OCI-LY7 (cell line): ENCODE measurements around the gene BAHCC1. TPM values are rescaled to one million over a fixed set of nuclear protein-coding genes. Genes with fewer than 3 reads are reported as not detected.

Experiments
- BruUV-seq: library from RNA; stranded (reverse); fragments of 400-500 nt; replicated peaks from 2 replicates; lab custom pipeline; 2021; lab: Mats Ljungman, UMichigan
- CTCF ChIA-PET: fragments of 300-600 bp; sonication (Branson Sonifier 250); formaldehyde crosslinking; loops from one replicate; lab custom pipeline; 2022; ENCODE audit warnings: antibody characterized with exemption; ENCODE audit not compliant: unreplicated experiment; lab: Charles Lee
- POLR2A ChIA-PET: fragments of 300-600 bp; sonication (Branson Sonifier 250); formaldehyde crosslinking; loops from one replicate; lab custom pipeline; 2022; ENCODE audit warnings: antibody characterized with exemption; lab: Charles Lee
- DNase-seq: peaks from one replicate; pipeline ENCODE4 v3.0.0-alpha.2; 2015; ENCODE audit warnings: low spot score
- H2AFZ ChIP-seq: fragments of 200-600 bp; sonication (generic), shearing (Covaris generic); 2 replicates; pipeline ENCODE4 v1.6.1; 2014; ENCODE audit warnings: mild to moderate bottlenecking, antibody characterized with exemption, low read length, moderate library complexity
- H3K27ac ChIP-seq: fragments of 200-600 bp; sonication (generic); 2 replicates; pipeline ENCODE4 v1.5.1; 2014; ENCODE audit warnings: mixed run types, low read depth, mild to moderate bottlenecking, moderate library complexity, low read length, inconsistent platforms; ENCODE audit not compliant: poor library complexity, severe bottlenecking
- H3K36me3 ChIP-seq: fragments of 200-600 bp; sonication (generic); 2 replicates; pipeline ENCODE4 v1.6.1; 2014; ENCODE audit warnings: mild to moderate bottlenecking, antibody characterized with exemption, low read length, moderate library complexity, mixed read lengths; ENCODE audit not compliant: insufficient read depth
- H3K4me1 ChIP-seq: fragments of 200-600 bp; sonication (generic); 2 replicates; pipeline ENCODE4 v1.5.1; 2014; ENCODE audit warnings: mild to moderate bottlenecking, low read length; ENCODE audit not compliant: insufficient read depth, poor library complexity, severe bottlenecking
- H3K4me2 ChIP-seq: fragments of 200-600 bp; sonication (generic); 2 replicates; pipeline ENCODE4 v1.6.1; 2014; ENCODE audit warnings: mild to moderate bottlenecking, low read length
- H3K4me3 ChIP-seq: fragments of 200-600 bp; sonication (generic); 2 replicates; pipeline ENCODE4 v1.5.1; 2014; ENCODE audit warnings: mild to moderate bottlenecking, low read depth, low read length; ENCODE audit not compliant: poor library complexity, severe bottlenecking
- H3K79me2 ChIP-seq: fragments of 200-600 bp; sonication (generic); 2 replicates; pipeline ENCODE4 v1.6.1; 2016; ENCODE audit warnings: low read depth, mild to moderate bottlenecking, low read length, moderate library complexity, mixed read lengths; ENCODE audit not compliant: insufficient read depth
- H3K9me2 ChIP-seq: fragments of 200-600 bp; sonication (generic); 2 replicates; pipeline ENCODE4 v1.6.1; 2016; ENCODE audit warnings: mild to moderate bottlenecking, low read length, mixed read lengths; ENCODE audit not compliant: insufficient read depth
- H3K9me3 ChIP-seq: fragments of 200-600 bp; sonication (generic); 2 replicates; pipeline ENCODE4 v1.6.1; 2014; ENCODE audit warnings: mild to moderate bottlenecking, mixed run types, low read length, mixed read lengths
- H4K20me1 ChIP-seq: fragments of 200-600 bp; sonication (generic); 2 replicates; pipeline ENCODE4 v1.6.1; 2014; ENCODE audit warnings: mild to moderate bottlenecking, antibody characterized with exemption, low read length, moderate library complexity, mixed read lengths; ENCODE audit not compliant: insufficient read depth
- CTCF ChIP-seq: fragments of 200-600 bp; sonication (generic); conservative IDR thresholded peaks from 2 replicates; pipeline ENCODE4 v1.5.1; 2014; ENCODE audit warnings: mild to moderate bottlenecking, antibody characterized with exemption, low read length, moderate library complexity, mixed read lengths
- EZH2phosphoT487 ChIP-seq: fragments of 200-600 bp; sonication (generic); IDR thresholded peaks from 2 replicates; pipeline ENCODE4 v1.6.1; 2018; ENCODE audit warnings: low read depth, borderline replicate concordance, mild to moderate bottlenecking, mixed run types, antibody characterized with exemption, low read length, moderate library complexity, mixed read lengths
- intact Hi-C: fragments of 100-400 bp; cut with micrococcal nuclease; formaldehyde crosslinking; loops from one replicate; pipeline ENCODE4 v1.10.0; 2022; ENCODE audit not compliant: unreplicated experiment
- total RNA-seq, 2 experiments: library from RNA; depleted of rRNA in 1 of 2; stranded (reverse); fragments of >200 nt in 1 of 2; shearing (Covaris generic) in 1 of 2; gene quantifications; 2 replicates each; pipeline ENCODE4 v1.2.3, GENCODE V29; 2014 to 2022

The BAHCC1 gene
- total RNA-seq, 2 experiments from 2014 or later: 5.2 to 5.5 TPM

- no peaks in the 10 kb centered on the region for H3K36me3 ChIP-seq
- no peak for DNase-seq
- ChIA-PET POLR2A (no interaction called here), CTCF (no interaction called here)
- H3K4me2 ChIP-seq: no peak overlapping the region
- H3K9me2 ChIP-seq: no peaks in the 10 kb centered on the region
- intact Hi-C loops: no loop called here
- H3K4me1 ChIP-seq: peaks cover 7% of the 10 kb centered on the region
- no peak overlapping the region for H2AFZ ChIP-seq
- no TSS peak for BruUV-seq
- no peak overlapping the region for H3K27ac ChIP-seq
- no peaks in the 10 kb centered on the region for H3K9me3 ChIP-seq
- TF ChIP-seq EZH2phosphoT487 (no peak), CTCF (no peak)
- no peaks in the 10 kb centered on the region for H4K20me1 ChIP-seq
- H3K79me2 ChIP-seq: no peaks in the 10 kb centered on the region
- H3K4me3 ChIP-seq: no peak overlapping the region
Measured at GRCh38 chr17:81468770-81469121, 73.5 kb downstream of the BAHCC1 start.

GRCh38 chr17:81469266-81469665, 74.0 kb downstream of the BAHCC1 start:
- Histone ChIP-seq H3K79me2 (no peaks in the 10 kb centered on the region), H3K36me3 (no peaks in the 10 kb centered on the region), H3K4me3 (no peak overlapping the region), H3K4me2 (no peak overlapping the region), H3K9me3 (no peaks in the 10 kb centered on the region), H3K9me2 (no peaks in the 10 kb centered on the region), H3K27ac (no peak overlapping the region), H2AFZ (no peak overlapping the region), H4K20me1 (no peaks in the 10 kb centered on the region), H3K4me1 (peaks cover 7% of the 10 kb centered on the region)
- DNase-seq: no peak
- no TSS peak for BruUV-seq
- POLR2A ChIA-PET: interaction anchor here (0.6 kb wide), 1 partner anchor 794 kb away, joined by 3 read pairs; no protein-coding TSS in a partner anchor
- CTCF ChIA-PET: no interaction called here
- no peak for TF ChIP-seq EZH2phosphoT487
- no peak for TF ChIP-seq CTCF
- intact Hi-C loops: no loop called here

GRCh38 chr17:81470270-81470943, 75.2 kb downstream of the BAHCC1 start:
- ChIA-PET POLR2A (no interaction called here), CTCF (no interaction called here)

More at GRCh38 chr17:81470270-81470943, 75.2 kb downstream of the BAHCC1 start:
- Histone ChIP-seq H3K9me2 (no peaks in the 10 kb centered on the region), H3K36me3 (no peaks in the 10 kb centered on the region), H3K4me3 (no peak overlapping the region), H3K9me3 (no peaks in the 10 kb centered on the region), H3K4me2 (no peak overlapping the region), H3K27ac (no peak overlapping the region), H3K4me1 (peaks cover 7% of the 10 kb centered on the region), H3K79me2 (no peaks in the 10 kb centered on the region), H2AFZ (no peak overlapping the region), H4K20me1 (no peaks in the 10 kb centered on the region)
- intact Hi-C loops: no loop called here
- BruUV-seq: no TSS peak
- no peak for DNase-seq
- TF ChIP-seq EZH2phosphoT487 (no peak), CTCF (no peak)
